Retinal pigment epithelial cell (primary cell): ENCODE data around the gene EPHB2.

Experiments
- DNase-seq: peaks from one replicate; pipeline ENCODE4 v3.0.0-alpha.2; 2010; ENCODE audit warnings: low read depth
- H3K4me3 ChIP-seq: 2 replicates; pipeline ENCODE4 v1.5.1; 2011; ENCODE audit warnings: mild to moderate bottlenecking, low read length, control low read depth, moderate library complexity
- TF ChIP-seq, protein P1 (sequence below): conservative IDR thresholded peaks from 2 replicates; pipeline ENCODE4 v1.5.1; 2011; ENCODE audit warnings: low read depth, low read length, control low read depth, inconsistent platforms

EPHB2 gene

DNA sequence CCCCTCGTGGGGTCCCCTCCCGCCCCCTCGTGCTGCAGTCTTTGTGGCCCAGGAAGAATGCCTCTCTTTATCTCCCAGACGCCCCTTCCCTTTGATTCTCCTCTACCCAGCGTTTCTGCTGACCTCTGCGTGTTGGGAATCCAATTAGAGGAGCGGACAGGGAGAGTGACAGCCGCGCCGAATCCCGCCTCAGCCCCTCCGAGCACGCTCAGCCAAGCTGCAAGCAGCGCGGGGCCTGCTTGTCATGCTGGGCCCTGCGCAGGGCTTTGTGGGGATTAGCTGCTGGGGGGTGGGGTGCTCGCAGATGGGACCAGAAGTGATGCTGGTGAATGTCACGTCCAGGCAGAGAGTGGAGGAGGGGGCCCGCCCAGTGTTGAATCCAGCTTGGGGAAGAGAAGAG lies 91.1 kb downstream of the EPHB2 start:
- TF ChIP-seq, protein P1, sequence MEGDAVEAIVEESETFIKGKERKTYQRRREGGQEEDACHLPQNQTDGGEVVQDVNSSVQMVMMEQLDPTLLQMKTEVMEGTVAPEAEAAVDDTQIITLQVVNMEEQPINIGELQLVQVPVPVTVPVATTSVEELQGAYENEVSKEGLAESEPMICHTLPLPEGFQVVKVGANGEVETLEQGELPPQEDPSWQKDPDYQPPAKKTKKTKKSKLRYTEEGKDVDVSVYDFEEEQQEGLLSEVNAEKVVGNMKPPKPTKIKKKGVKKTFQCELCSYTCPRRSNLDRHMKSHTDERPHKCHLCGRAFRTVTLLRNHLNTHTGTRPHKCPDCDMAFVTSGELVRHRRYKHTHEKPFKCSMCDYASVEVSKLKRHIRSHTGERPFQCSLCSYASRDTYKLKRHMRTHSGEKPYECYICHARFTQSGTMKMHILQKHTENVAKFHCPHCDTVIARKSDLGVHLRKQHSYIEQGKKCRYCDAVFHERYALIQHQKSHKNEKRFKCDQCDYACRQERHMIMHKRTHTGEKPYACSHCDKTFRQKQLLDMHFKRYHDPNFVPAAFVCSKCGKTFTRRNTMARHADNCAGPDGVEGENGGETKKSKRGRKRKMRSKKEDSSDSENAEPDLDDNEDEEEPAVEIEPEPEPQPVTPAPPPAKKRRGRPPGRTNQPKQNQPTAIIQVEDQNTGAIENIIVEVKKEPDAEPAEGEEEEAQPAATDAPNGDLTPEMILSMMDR, result no peak
- no peak for DNase-seq
- no peak overlapping the region for H3K4me3 ChIP-seq

GRCh38 chr1:22803833-22804232 lies 93.2 kb downstream of the EPHB2 start:
- H3K4me3 ChIP-seq, result no peak overlapping the region
- DNase-seq, result no peak
- TF ChIP-seq, protein P1, result no peak

DNA sequence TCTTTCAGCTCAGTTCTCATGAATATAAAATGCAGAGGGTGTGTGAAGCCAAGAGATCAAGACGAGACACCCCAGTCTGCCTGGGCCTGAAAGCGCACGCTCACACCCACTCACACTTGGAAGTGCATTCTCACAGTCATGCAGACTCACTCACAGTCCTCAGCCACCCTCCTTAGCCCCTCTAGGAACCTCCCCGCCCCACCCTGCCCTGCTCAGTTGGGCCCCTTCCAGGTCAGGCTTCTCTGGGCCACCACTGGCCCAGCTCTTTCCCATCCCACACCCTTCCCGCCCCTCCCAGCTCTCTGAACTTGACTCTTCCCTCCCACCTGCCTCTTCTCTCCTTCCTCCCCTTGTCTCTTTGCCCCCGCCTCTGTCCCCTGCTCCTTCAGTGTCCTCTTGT lies 93.8 kb downstream of the EPHB2 start:
- DNase-seq, result no peak
- no peak overlapping the region for H3K4me3 ChIP-seq
- TF ChIP-seq, protein P1, result no peak

- DNase-seq, result no peak
- no peak overlapping the region for H3K4me3 ChIP-seq
- TF ChIP-seq, protein P1, result no peak
Observed at GRCh38 chr1:22804969-22805671, 94.5 kb downstream of the EPHB2 start.

- H3K4me3 ChIP-seq, result no peak overlapping the region
- DNase-seq, result no peak
- TF ChIP-seq, protein P1, result no peak
Observed at GRCh38 chr1:22805672-22806038, 95.0 kb downstream of the EPHB2 start.

- DNase-seq, result no peak
- TF ChIP-seq, protein P1, result no peak
- H3K4me3 ChIP-seq, result no peak overlapping the region
Observed at GRCh38 chr1:22806584-22806983, 95.9 kb downstream of the EPHB2 start.

GRCh38 chr1:22807340-22807739 lies 96.7 kb downstream of the EPHB2 start:
- TF ChIP-seq, protein P1, result no peak
- no peak for DNase-seq
- no peak overlapping the region for H3K4me3 ChIP-seq
